H1 (cell line): ENCODE data around the gene RGL1. TPM values are rescaled to one million over a fixed set of nuclear protein-coding genes. Genes with fewer than 3 reads are reported as not detected.

Experiments
- CTCF ChIA-PET: fragments of 300-600 bp; sonication (Branson Sonifier 250); formaldehyde crosslinking; loops from one replicate; lab custom pipeline; 2021; ENCODE audit not compliant: partially characterized antibody; lab: Charles Lee
- POLR2A ChIA-PET: fragments of 300-600 bp; sonication (Branson Sonifier 250); formaldehyde crosslinking; loops from one replicate; lab custom pipeline; 2021; ENCODE audit warnings: inconsistent platforms; ENCODE audit not compliant: partially characterized antibody; lab: Charles Lee
- DNase-seq, 2 experiments: peaks; one replicate each; pipeline versions ENCODE4 v3.0.0 to v3.0.0-alpha.2; 2010 to 2022; ENCODE audit warnings: low spot score in 2 of 2, low read depth in 1 of 2, mixed read lengths in 1 of 2
- FAIRE-seq: peaks from 2 replicates; lab custom pipeline; 2011; peaks lifted over from hg19 to GRCh38; lab: Jason Lieb, UNC
- H2AFZ ChIP-seq: 2 replicates; pipeline ENCODE4 v1.8.1; 2012; ENCODE audit warnings: low read length, inconsistent platforms
- H2AK5ac ChIP-seq: 2 replicates; pipeline ENCODE4 v1.6.1; 2013; ENCODE audit warnings: low read depth, low read length
- H2BK120ac ChIP-seq: replicated peaks from 2 replicates; pipeline ENCODE3; 2013; ENCODE audit warnings: low read depth, low read length, inconsistent platforms
- H2BK12ac ChIP-seq: 2 replicates; pipeline ENCODE4 v1.6.1; 2013; ENCODE audit warnings: low read depth, low read length
- H2BK15ac ChIP-seq: 2 replicates; pipeline ENCODE4 v1.6.1; 2013; ENCODE audit warnings: low read length
- H2BK20ac ChIP-seq: 2 replicates; pipeline ENCODE4 v1.6.1; 2013; ENCODE audit warnings: low read length
- H2BK5ac ChIP-seq: 2 replicates; pipeline ENCODE4 v1.6.1; 2013; ENCODE audit warnings: low read depth, low read length
- H3K14ac ChIP-seq: 2 replicates; pipeline ENCODE4 v1.6.1; 2013; ENCODE audit warnings: inconsistent platforms; ENCODE audit not compliant: insufficient read length
- H3K18ac ChIP-seq: 2 replicates; pipeline ENCODE4 v1.6.1; 2013; ENCODE audit warnings: low read length; ENCODE audit errors: extremely low read depth
- H3K23ac ChIP-seq: 2 replicates; pipeline ENCODE4 v1.6.1; 2013; ENCODE audit warnings: inconsistent platforms; ENCODE audit not compliant: insufficient read length
- H3K23me2 ChIP-seq: 2 replicates; pipeline ENCODE4 v1.6.1; 2013; ENCODE audit warnings: low read depth, low read length
- H3K27ac ChIP-seq: 2 replicates; pipeline ENCODE4 v1.6.1; 2011; ENCODE audit warnings: low read depth, low read length, inconsistent platforms
- H3K27me3 ChIP-seq, 4 experiments: replicated peaks in 1 of 4; 1 replicate in 1 of 4; 2 replicates in 3 of 4; pipeline versions ENCODE4 v1.6.1 to v1.8.1; 2011 to 2013; ENCODE audit warnings: low read length in 3 of 4, mild to moderate bottlenecking in 3 of 4, inconsistent platforms in 2 of 4, mixed read lengths in 2 of 4, moderate library complexity in 1 of 4; ENCODE audit not compliant: control insufficient read depth in 3 of 4, insufficient read depth in 3 of 4; ENCODE audit errors: extremely low read depth in 1 of 4
- H3K36me3 ChIP-seq, 4 experiments: 2 replicates each; pipeline versions ENCODE4 v1.6.1 to v1.8.1; 2011 to 2013; ENCODE audit warnings: mild to moderate bottlenecking in 4 of 4, low read length in 3 of 4, moderate library complexity in 2 of 4, control low read depth in 1 of 4, inconsistent platforms in 1 of 4; ENCODE audit not compliant: insufficient read depth in 4 of 4, control insufficient read depth in 2 of 4
- H3K4ac ChIP-seq: replicated peaks from 2 replicates; pipeline ENCODE3; 2013; ENCODE audit warnings: low read length, low read depth, mixed read lengths, inconsistent platforms; ENCODE audit not compliant: insufficient read length
- H3K4me1 ChIP-seq, 4 experiments: replicated peaks in 1 of 4; 1 replicate in 1 of 4; 2 replicates in 3 of 4; pipeline versions ENCODE4 v1.6.1 to v1.8.1; 2011 to 2013; ENCODE audit warnings: low read length in 3 of 4, inconsistent platforms in 2 of 4, mixed read lengths in 1 of 4; ENCODE audit not compliant: insufficient read depth in 4 of 4, control insufficient read depth in 3 of 4
- H3K4me2 ChIP-seq, 2 experiments: 2 replicates each; pipeline versions ENCODE4 v1.6.1 to v1.8.1; 2011 to 2013; ENCODE audit warnings: low read depth in 2 of 2, low read length in 2 of 2, control low read depth in 1 of 2, inconsistent platforms in 1 of 2, mild to moderate bottlenecking in 1 of 2; ENCODE audit not compliant: insufficient read depth in 1 of 2
- H3K4me3 ChIP-seq, 4 experiments: fragments of 200-600, 300-600 bp in 1 of 4; sonication (generic), shearing (Covaris generic), sonication (Bioruptor Twin) in 1 of 4; 2 replicates each; pipeline versions ENCODE4 v1.5.1 to v1.8.1; 2011 to 2016; ENCODE audit warnings: low read length in 4 of 4, low read depth in 3 of 4, control low read depth in 2 of 4, inconsistent platforms in 2 of 4, mild to moderate bottlenecking in 2 of 4, mixed read lengths in 1 of 4, moderate library complexity in 1 of 4; ENCODE audit not compliant: insufficient read depth in 2 of 4; ENCODE audit errors: extremely low read depth in 1 of 4
- H3K56ac ChIP-seq: replicated peaks from 2 replicates; pipeline ENCODE3; 2013; ENCODE audit warnings: low read depth, mild to moderate bottlenecking, mixed read lengths, low read length, inconsistent platforms; ENCODE audit not compliant: insufficient read length
- H3K79me1 ChIP-seq: 2 replicates; pipeline ENCODE4 v1.6.1; 2013; ENCODE audit warnings: low read depth, low read length, control low read depth
- H3K79me2 ChIP-seq, 2 experiments: 2 replicates each; pipeline versions ENCODE4 v1.6.1 to v1.8.1; 2012 to 2013; ENCODE audit warnings: low read length in 2 of 2, mild to moderate bottlenecking in 2 of 2, inconsistent platforms in 1 of 2; ENCODE audit not compliant: insufficient read depth in 2 of 2, control insufficient read depth in 1 of 2
- H3K9ac ChIP-seq, 4 experiments: replicated peaks in 1 of 4; 1 replicate in 1 of 4; 2 replicates in 3 of 4; pipeline versions ENCODE4 v1.6.1 to v1.8.1; 2011 to 2013; ENCODE audit warnings: low read depth in 3 of 4, low read length in 3 of 4, control low read depth in 2 of 4, mild to moderate bottlenecking in 2 of 4, moderate library complexity in 2 of 4, inconsistent platforms in 1 of 4; ENCODE audit errors: extremely low read depth in 1 of 4
- H3K9me3 ChIP-seq, 2 experiments: 2 replicates each; pipeline versions ENCODE4 v1.6.1 to v1.8.1; 2012 to 2013; ENCODE audit warnings: mild to moderate bottlenecking in 2 of 2, moderate library complexity in 2 of 2, control low read depth in 1 of 2, inconsistent platforms in 1 of 2, low read depth in 1 of 2, low read length in 1 of 2, mixed read lengths in 1 of 2; ENCODE audit not compliant: insufficient read depth in 2 of 2
- H4K20me1 ChIP-seq, 2 experiments: replicated peaks in 1 of 2; 2 replicates each; pipeline versions ENCODE3 to v1.8.1; 2011 to 2013; ENCODE audit warnings: inconsistent platforms in 2 of 2, low read length in 2 of 2, mild to moderate bottlenecking in 1 of 2; ENCODE audit not compliant: insufficient read depth in 2 of 2, control insufficient read depth in 1 of 2
- H4K5ac ChIP-seq: 2 replicates; pipeline ENCODE4 v1.6.1; 2013; ENCODE audit warnings: low read length, low read depth, mixed read lengths, inconsistent platforms; ENCODE audit not compliant: insufficient read length
- H4K8ac ChIP-seq: 2 replicates; pipeline ENCODE4 v1.8.0; 2013; ENCODE audit warnings: mild to moderate bottlenecking, moderate library complexity, low read length, inconsistent platforms; ENCODE audit not compliant: insufficient read depth; ENCODE audit errors: extremely low read depth
- H4K91ac ChIP-seq: replicated peaks from 2 replicates; pipeline ENCODE3; 2013; ENCODE audit warnings: low read length, mixed read lengths, inconsistent platforms; ENCODE audit not compliant: insufficient read length
- BACH1 ChIP-seq: IDR thresholded peaks from 2 replicates; pipeline ENCODE4 v1.6.1; 2012; ENCODE audit warnings: low read length, improper control_type of control experiment
- PHF8 ChIP-seq: fragments of 200-600 bp; sonication (generic); conservative IDR thresholded peaks from 2 replicates; pipeline ENCODE4 v1.7.1; 2012; ENCODE audit warnings: low read depth, mild to moderate bottlenecking, inconsistent platforms, low read length, moderate library complexity
- SP4 ChIP-seq: IDR thresholded peaks from 2 replicates; pipeline ENCODE4 v1.6.1; 2012; ENCODE audit warnings: low read length, inconsistent platforms
- WGBS, 2 experiments: shearing (Covaris generic) in 1 of 2; methylation state at CpG; one replicate each; pipeline versions ENCODE4 v1.1.6 to v1.1.7; 2013 to 2015; ENCODE audit warnings: low lambda C conversion rate in 2 of 2, mixed read lengths in 2 of 2, inconsistent platforms in 1 of 2, low coverage in 1 of 2, missing lambda C conversion rate in 1 of 2; ENCODE audit not compliant: insufficient replicate concordance in 2 of 2, insufficient coverage in 1 of 2, insufficient read length in 1 of 2; ENCODE audit errors: extremely low coverage in 1 of 2, missing lambda C conversion rate in 1 of 2; 5-methylcytosine and 5-hydroxymethylcytosine counted together
- polyA plus RNA-seq, 7 experiments: library from polyadenylated mRNA; depleted of rRNA in 3 of 7; stranded (reverse) in 5 of 7; unstranded in 2 of 7; fragments of >200 nt in 5 of 7; fragments of 200-250 nt in 2 of 7; gene quantifications; 1 replicate in 5 of 7; 2 replicates in 1 of 7; 4 replicates in 1 of 7; pipeline versions ENCODE4 v1.2.1 to v1.2.3, GENCODE V29; 2011 to 2013; ENCODE audit warnings: missing spikeins in 2 of 7, mixed read lengths in 2 of 7
- total RNA-seq: library from RNA; stranded (reverse); fragmentation: NEBNext Ultra II Directional; extraction: Animal tissue kit (Norgen Biotek cat#: 25700); gene quantifications from 2 replicates; pipeline ENCODE4 v1.2.1, GENCODE V29; 2021

Gene RGL1
- total and polyA plus RNA-seq, 2 of the 8 experiments (the other 6 are each of a cell fraction or from before 2014, with no cell fraction given) = 0.98 to 2.4 TPM

GRCh38 chr1:183903101-183903500, 98.2 kb downstream of the RGL1 start:
- H2BK120ac ChIP-seq = no peak overlapping the region

More at GRCh38 chr1:183903101-183903500, 98.2 kb downstream of the RGL1 start:
- no peak overlapping the region for H4K8ac ChIP-seq
- H3K9me3 ChIP-seq = no peaks in the 10 kb centered on the region
- no peak overlapping the region for H2BK20ac ChIP-seq
- 91% methylated on average over 5 of the region's 5 CpGs; no CpG with 5 or more reads in 1 of the 2 experiments for WGBS, 2 experiments
- H4K20me1 ChIP-seq = no peaks in the 10 kb centered on the region
- no peak overlapping the region for H2AFZ ChIP-seq
- no peak overlapping the region for H3K4me3 ChIP-seq
- H2BK5ac ChIP-seq = no peak overlapping the region
- no peak overlapping the region for H3K14ac ChIP-seq
- H3K23ac ChIP-seq = no peak overlapping the region
- TF ChIP-seq BACH1 = no peak
- no peak for TF ChIP-seq SP4
- no peak for TF ChIP-seq PHF8
- TF ChIP-seq, all 59 proteins: peak for 0
- Histone ChIP-seq H2BK12ac (no peak overlapping the region), H3K18ac (no peak overlapping the region), H3K27me3 (no peaks in the 10 kb centered on the region), H3K4me1 (no peaks in the 10 kb centered on the region), H2AK5ac (no peak overlapping the region), H4K91ac (no peak overlapping the region), H3K4me2 (no peak overlapping the region), H3K9ac (no peak overlapping the region), H4K5ac (no peak overlapping the region), H3K79me1 (no peaks in the 10 kb centered on the region), H3K23me2 (no peaks in the 10 kb centered on the region), H3K27ac (no peak overlapping the region), H2BK15ac (no peak overlapping the region), H3K4ac (no peak overlapping the region), H3K56ac (no peak overlapping the region), H3K79me2 (no peaks in the 10 kb centered on the region), H3K36me3 (no peaks in the 10 kb centered on the region)
- ChIA-PET POLR2A (no interaction called here), CTCF (interaction anchor here (3.2 kb wide), 1 partner anchor 13 kb away, joined by 23 read pairs; no protein-coding TSS in a partner anchor)
- FAIRE-seq (no peak), DNase-seq (no peak)
